H1 (cell line): ENCODE data around the gene VSIG2. TPM values are rescaled to one million over a fixed set of nuclear protein-coding genes. Genes with fewer than 3 reads are reported as not detected.

Experiments used
- CTCF ChIA-PET: fragments of 300-600 bp; sonication (Branson Sonifier 250); formaldehyde crosslinking; loops from one replicate; lab custom pipeline; 2021; ENCODE audit not compliant: partially characterized antibody; lab: Charles Lee
- POLR2A ChIA-PET: fragments of 300-600 bp; sonication (Branson Sonifier 250); formaldehyde crosslinking; loops from one replicate; lab custom pipeline; 2021; ENCODE audit warnings: inconsistent platforms; ENCODE audit not compliant: partially characterized antibody; lab: Charles Lee
- DNase-seq, 2 experiments: peaks; one replicate each; pipeline versions ENCODE4 v3.0.0 to v3.0.0-alpha.2; 2010 to 2022; ENCODE audit warnings: low spot score in 2 of 2, low read depth in 1 of 2, mixed read lengths in 1 of 2
- FAIRE-seq: peaks from 2 replicates; lab custom pipeline; 2011; peaks lifted over from hg19 to GRCh38; lab: Jason Lieb, UNC
- H2AFZ ChIP-seq: 2 replicates; pipeline ENCODE4 v1.8.1; 2012; ENCODE audit warnings: low read length, inconsistent platforms
- H2AK5ac ChIP-seq: 2 replicates; pipeline ENCODE4 v1.6.1; 2013; ENCODE audit warnings: low read depth, low read length
- H2BK120ac ChIP-seq: replicated peaks from 2 replicates; pipeline ENCODE3; 2013; ENCODE audit warnings: low read depth, low read length, inconsistent platforms
- H2BK12ac ChIP-seq: 2 replicates; pipeline ENCODE4 v1.6.1; 2013; ENCODE audit warnings: low read depth, low read length
- H2BK15ac ChIP-seq: 2 replicates; pipeline ENCODE4 v1.6.1; 2013; ENCODE audit warnings: low read length
- H2BK20ac ChIP-seq: 2 replicates; pipeline ENCODE4 v1.6.1; 2013; ENCODE audit warnings: low read length
- H2BK5ac ChIP-seq: 2 replicates; pipeline ENCODE4 v1.6.1; 2013; ENCODE audit warnings: low read depth, low read length
- H3K14ac ChIP-seq: 2 replicates; pipeline ENCODE4 v1.6.1; 2013; ENCODE audit warnings: inconsistent platforms; ENCODE audit not compliant: insufficient read length
- H3K18ac ChIP-seq: 2 replicates; pipeline ENCODE4 v1.6.1; 2013; ENCODE audit warnings: low read length; ENCODE audit errors: extremely low read depth
- H3K23ac ChIP-seq: 2 replicates; pipeline ENCODE4 v1.6.1; 2013; ENCODE audit warnings: inconsistent platforms; ENCODE audit not compliant: insufficient read length
- H3K23me2 ChIP-seq: 2 replicates; pipeline ENCODE4 v1.6.1; 2013; ENCODE audit warnings: low read depth, low read length
- H3K27ac ChIP-seq: 2 replicates; pipeline ENCODE4 v1.6.1; 2011; ENCODE audit warnings: low read depth, low read length, inconsistent platforms
- H3K27me3 ChIP-seq, 4 experiments: replicated peaks in 1 of 4; 1 replicate in 1 of 4; 2 replicates in 3 of 4; pipeline versions ENCODE4 v1.6.1 to v1.8.1; 2011 to 2013; ENCODE audit warnings: low read length in 3 of 4, mild to moderate bottlenecking in 3 of 4, inconsistent platforms in 2 of 4, mixed read lengths in 2 of 4, moderate library complexity in 1 of 4; ENCODE audit not compliant: control insufficient read depth in 3 of 4, insufficient read depth in 3 of 4; ENCODE audit errors: extremely low read depth in 1 of 4
- H3K36me3 ChIP-seq, 4 experiments: 2 replicates each; pipeline versions ENCODE4 v1.6.1 to v1.8.1; 2011 to 2013; ENCODE audit warnings: mild to moderate bottlenecking in 4 of 4, low read length in 3 of 4, moderate library complexity in 2 of 4, control low read depth in 1 of 4, inconsistent platforms in 1 of 4; ENCODE audit not compliant: insufficient read depth in 4 of 4, control insufficient read depth in 2 of 4
- H3K4ac ChIP-seq: replicated peaks from 2 replicates; pipeline ENCODE3; 2013; ENCODE audit warnings: low read length, low read depth, mixed read lengths, inconsistent platforms; ENCODE audit not compliant: insufficient read length
- H3K4me1 ChIP-seq, 4 experiments: replicated peaks in 1 of 4; 1 replicate in 1 of 4; 2 replicates in 3 of 4; pipeline versions ENCODE4 v1.6.1 to v1.8.1; 2011 to 2013; ENCODE audit warnings: low read length in 3 of 4, inconsistent platforms in 2 of 4, mixed read lengths in 1 of 4; ENCODE audit not compliant: insufficient read depth in 4 of 4, control insufficient read depth in 3 of 4
- H3K4me2 ChIP-seq, 2 experiments: 2 replicates each; pipeline versions ENCODE4 v1.6.1 to v1.8.1; 2011 to 2013; ENCODE audit warnings: low read depth in 2 of 2, low read length in 2 of 2, control low read depth in 1 of 2, inconsistent platforms in 1 of 2, mild to moderate bottlenecking in 1 of 2; ENCODE audit not compliant: insufficient read depth in 1 of 2
- H3K4me3 ChIP-seq, 4 experiments: fragments of 200-600, 300-600 bp in 1 of 4; sonication (generic), shearing (Covaris generic), sonication (Bioruptor Twin) in 1 of 4; 2 replicates each; pipeline versions ENCODE4 v1.5.1 to v1.8.1; 2011 to 2016; ENCODE audit warnings: low read length in 4 of 4, low read depth in 3 of 4, control low read depth in 2 of 4, inconsistent platforms in 2 of 4, mild to moderate bottlenecking in 2 of 4, mixed read lengths in 1 of 4, moderate library complexity in 1 of 4; ENCODE audit not compliant: insufficient read depth in 2 of 4; ENCODE audit errors: extremely low read depth in 1 of 4
- H3K56ac ChIP-seq: replicated peaks from 2 replicates; pipeline ENCODE3; 2013; ENCODE audit warnings: low read depth, mild to moderate bottlenecking, mixed read lengths, low read length, inconsistent platforms; ENCODE audit not compliant: insufficient read length
- H3K79me1 ChIP-seq: 2 replicates; pipeline ENCODE4 v1.6.1; 2013; ENCODE audit warnings: low read depth, low read length, control low read depth
- H3K79me2 ChIP-seq, 2 experiments: 2 replicates each; pipeline versions ENCODE4 v1.6.1 to v1.8.1; 2012 to 2013; ENCODE audit warnings: low read length in 2 of 2, mild to moderate bottlenecking in 2 of 2, inconsistent platforms in 1 of 2; ENCODE audit not compliant: insufficient read depth in 2 of 2, control insufficient read depth in 1 of 2
- H3K9ac ChIP-seq, 4 experiments: replicated peaks in 1 of 4; 1 replicate in 1 of 4; 2 replicates in 3 of 4; pipeline versions ENCODE4 v1.6.1 to v1.8.1; 2011 to 2013; ENCODE audit warnings: low read depth in 3 of 4, low read length in 3 of 4, control low read depth in 2 of 4, mild to moderate bottlenecking in 2 of 4, moderate library complexity in 2 of 4, inconsistent platforms in 1 of 4; ENCODE audit errors: extremely low read depth in 1 of 4
- H3K9me3 ChIP-seq, 2 experiments: 2 replicates each; pipeline versions ENCODE4 v1.6.1 to v1.8.1; 2012 to 2013; ENCODE audit warnings: mild to moderate bottlenecking in 2 of 2, moderate library complexity in 2 of 2, control low read depth in 1 of 2, inconsistent platforms in 1 of 2, low read depth in 1 of 2, low read length in 1 of 2, mixed read lengths in 1 of 2; ENCODE audit not compliant: insufficient read depth in 2 of 2
- H4K20me1 ChIP-seq, 2 experiments: replicated peaks in 1 of 2; 2 replicates each; pipeline versions ENCODE3 to v1.8.1; 2011 to 2013; ENCODE audit warnings: inconsistent platforms in 2 of 2, low read length in 2 of 2, mild to moderate bottlenecking in 1 of 2; ENCODE audit not compliant: insufficient read depth in 2 of 2, control insufficient read depth in 1 of 2
- H4K5ac ChIP-seq: 2 replicates; pipeline ENCODE4 v1.6.1; 2013; ENCODE audit warnings: low read length, low read depth, mixed read lengths, inconsistent platforms; ENCODE audit not compliant: insufficient read length
- H4K8ac ChIP-seq: 2 replicates; pipeline ENCODE4 v1.8.0; 2013; ENCODE audit warnings: mild to moderate bottlenecking, moderate library complexity, low read length, inconsistent platforms; ENCODE audit not compliant: insufficient read depth; ENCODE audit errors: extremely low read depth
- H4K91ac ChIP-seq: replicated peaks from 2 replicates; pipeline ENCODE3; 2013; ENCODE audit warnings: low read length, mixed read lengths, inconsistent platforms; ENCODE audit not compliant: insufficient read length
- CEBPB ChIP-seq: IDR thresholded peaks from 2 replicates; pipeline ENCODE4 v1.6.1; 2012; ENCODE audit warnings: low read depth, low read length
- CHD2 ChIP-seq: IDR thresholded peaks from 2 replicates; pipeline ENCODE4 v1.6.1; 2012; ENCODE audit warnings: low read length, improper control_type of control experiment
- EZH2 ChIP-seq: fragments of 200-600 bp; sonication (generic); IDR thresholded peaks from 2 replicates; pipeline ENCODE4 v1.7.1; 2012; ENCODE audit warnings: low read depth, mild to moderate bottlenecking, moderate library complexity, low read length, inconsistent platforms; ENCODE audit not compliant: severe bottlenecking
- HDAC2 ChIP-seq, 2 experiments: fragments of 300-600 bp in 1 of 2; sonication (generic) in 1 of 2; IDR thresholded peaks; 2 replicates each; pipeline ENCODE4 v1.6.1; 2011 to 2012; ENCODE audit warnings: low read depth in 2 of 2, low read length in 2 of 2, mild to moderate bottlenecking in 2 of 2, moderate library complexity in 2 of 2, borderline replicate concordance in 1 of 2, inconsistent platforms in 1 of 2
- KDM4A ChIP-seq: IDR thresholded peaks from one replicate; pipeline ENCODE4 v1.7.1; 2012; ENCODE audit warnings: low read depth, mild to moderate bottlenecking, moderate library complexity, low read length, inconsistent platforms; ENCODE audit not compliant: severe bottlenecking
- PHF8 ChIP-seq: fragments of 200-600 bp; sonication (generic); conservative IDR thresholded peaks from 2 replicates; pipeline ENCODE4 v1.7.1; 2012; ENCODE audit warnings: low read depth, mild to moderate bottlenecking, inconsistent platforms, low read length, moderate library complexity
- WGBS, 2 experiments: shearing (Covaris generic) in 1 of 2; methylation state at CpG; one replicate each; pipeline versions ENCODE4 v1.1.6 to v1.1.7; 2013 to 2015; ENCODE audit warnings: low lambda C conversion rate in 2 of 2, mixed read lengths in 2 of 2, inconsistent platforms in 1 of 2, low coverage in 1 of 2, missing lambda C conversion rate in 1 of 2; ENCODE audit not compliant: insufficient replicate concordance in 2 of 2, insufficient coverage in 1 of 2, insufficient read length in 1 of 2; ENCODE audit errors: extremely low coverage in 1 of 2, missing lambda C conversion rate in 1 of 2; 5-methylcytosine and 5-hydroxymethylcytosine counted together
- polyA plus RNA-seq, 7 experiments: library from polyadenylated mRNA; depleted of rRNA in 3 of 7; stranded (reverse) in 5 of 7; unstranded in 2 of 7; fragments of >200 nt in 5 of 7; fragments of 200-250 nt in 2 of 7; gene quantifications; 1 replicate in 5 of 7; 2 replicates in 1 of 7; 4 replicates in 1 of 7; pipeline versions ENCODE4 v1.2.1 to v1.2.3, GENCODE V29; 2011 to 2013; ENCODE audit warnings: missing spikeins in 2 of 7, mixed read lengths in 2 of 7
- total RNA-seq: library from RNA; stranded (reverse); fragmentation: NEBNext Ultra II Directional; extraction: Animal tissue kit (Norgen Biotek cat#: 25700); gene quantifications from 2 replicates; pipeline ENCODE4 v1.2.1, GENCODE V29; 2021
- TF ChIP-seq, protein P1 (sequence below): IDR thresholded peaks from 2 replicates; pipeline ENCODE4 v1.6.1; 2011; ENCODE audit warnings: low read length, improper control_type of control experiment

Gene VSIG2
- total and polyA plus RNA-seq, 2 of the 8 experiments (the other 6 are each of a cell fraction or from before 2014, with no cell fraction given) = 0.18 TPM; not detected in 1

DNA sequence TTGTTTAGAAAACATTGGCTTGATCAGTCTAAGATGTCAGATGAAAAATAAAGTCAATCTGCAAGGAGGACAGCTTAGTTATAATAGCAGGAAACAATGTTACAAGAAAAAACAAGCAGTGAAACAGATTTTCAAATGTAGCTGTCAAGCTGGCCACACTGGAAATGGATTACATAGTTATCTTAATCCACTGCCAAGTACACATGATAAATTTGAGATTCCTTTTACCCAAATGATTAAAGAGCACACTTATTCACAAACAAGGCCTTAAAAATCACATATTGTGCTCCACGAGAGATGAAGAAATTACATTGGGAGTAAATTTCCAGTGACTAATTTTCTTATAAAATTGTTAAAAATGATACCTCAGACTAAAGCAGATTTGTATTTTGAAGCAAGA is 27.5 kb upstream of the VSIG2 start:
- Histone ChIP-seq H2AK5ac (no peak overlapping the region), H2BK15ac (no peak overlapping the region), H3K36me3 (no peaks in the 10 kb centered on the region), H3K4me2 (no peak overlapping the region), H3K18ac (no peak overlapping the region), H4K20me1 (peaks cover 0 to 1% of the 10 kb centered on the region in 2 experiments), H3K79me2 (peaks cover 0 to 46% of the 10 kb centered on the region in 2 experiments; a peak in 2 of 4 replicates), H4K91ac (no peak overlapping the region), H3K9ac (no peak overlapping the region), H3K27ac (no peak overlapping the region), H3K14ac (no peak overlapping the region), H3K23ac (no peak overlapping the region), H2AFZ (no peak overlapping the region), H3K27me3 (no peaks in the 10 kb centered on the region), H4K5ac (no peak overlapping the region), H2BK120ac (no peak overlapping the region), H4K8ac (no peak overlapping the region), H3K23me2 (no peaks in the 10 kb centered on the region), H3K4ac (no peak overlapping the region), H2BK12ac (no peak overlapping the region), H3K4me3 (no peak overlapping the region), H3K4me1 (no peaks in the 10 kb centered on the region), H2BK20ac (no peak overlapping the region), H3K9me3 (no peaks in the 10 kb centered on the region), H3K79me1 (peaks cover 2% of the 10 kb centered on the region; the same call in 1 of the 2 replicates), H2BK5ac (no peak overlapping the region), H3K56ac (no peak overlapping the region)
- POLR2A ChIA-PET = interaction anchor here (0.9 to 1.6 kb wide), 4 partner anchors 9 to 18 kb away, joined by 3 to 4 read pairs (median 4); no protein-coding TSS in a partner anchor
- TF ChIP-seq CEBPB (no peak), CHD2 (no peak), HDAC2 (IDR thresholded peaks at IDR 0.05; ENCODE audit: borderline replicate concordance in 1 of 2, low read depth in 2 of 2, low read length in 2 of 2) (no peak), KDM4A (no peak), PHF8 (no peak), EZH2 (no peak)
- TF ChIP-seq, protein P1, sequence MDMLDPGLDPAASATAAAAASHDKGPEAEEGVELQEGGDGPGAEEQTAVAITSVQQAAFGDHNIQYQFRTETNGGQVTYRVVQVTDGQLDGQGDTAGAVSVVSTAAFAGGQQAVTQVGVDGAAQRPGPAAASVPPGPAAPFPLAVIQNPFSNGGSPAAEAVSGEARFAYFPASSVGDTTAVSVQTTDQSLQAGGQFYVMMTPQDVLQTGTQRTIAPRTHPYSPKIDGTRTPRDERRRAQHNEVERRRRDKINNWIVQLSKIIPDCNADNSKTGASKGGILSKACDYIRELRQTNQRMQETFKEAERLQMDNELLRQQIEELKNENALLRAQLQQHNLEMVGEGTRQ = no peak
- FAIRE-seq (no peak), DNase-seq (no peak)
- 78% methylated on average over 1 of the region's 1 CpG; no CpG with 5 or more reads in 1 of the 2 experiments for WGBS, 2 experiments
- CTCF ChIA-PET = interaction anchor here (1.0 to 5.1 kb wide), 17 partner anchors 8 to 123 kb away, joined by 3 to 53 read pairs (median 8); partner anchors contain the start of genes ESAM, MSANTD2, ROBO3 and SIAE
